MM.1S (cell line): ENCODE data around the gene SLC39A6.

ENCODE experiments used
- CTCF ChIP-seq: fragments of 300-600 bp; sonication (generic); IDR thresholded peaks from 2 replicates; pipeline ENCODE4 v1.5.1; 2016; ENCODE audit warnings: antibody characterized with exemption, low read length, mixed read lengths
- EZH2 ChIP-seq: fragments of 300-600 bp; sonication (generic); optimal IDR thresholded peaks from 2 replicates; pipeline ENCODE3; 2017; ENCODE audit warnings: low read depth, mild to moderate bottlenecking, antibody characterized with exemption, low read length, mixed read lengths

- no peak for TF ChIP-seq CTCF
- TF ChIP-seq EZH2 = no peak
Measured at GRCh38 chr18:36099311-36099710, 29.8 kb downstream of the SLC39A6 start.
